Medulla oblongata (tissue), 1 donor: ENCODE data around the gene HSPB9.

Source experiments
- DNase-seq: peaks from one replicate; pipeline ENCODE4 v3.0.0-alpha.2; 2015; ENCODE audit errors: extremely low spot score

Gene HSPB9, protein sequence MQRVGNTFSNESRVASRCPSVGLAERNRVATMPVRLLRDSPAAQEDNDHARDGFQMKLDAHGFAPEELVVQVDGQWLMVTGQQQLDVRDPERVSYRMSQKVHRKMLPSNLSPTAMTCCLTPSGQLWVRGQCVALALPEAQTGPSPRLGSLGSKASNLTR

DNA sequence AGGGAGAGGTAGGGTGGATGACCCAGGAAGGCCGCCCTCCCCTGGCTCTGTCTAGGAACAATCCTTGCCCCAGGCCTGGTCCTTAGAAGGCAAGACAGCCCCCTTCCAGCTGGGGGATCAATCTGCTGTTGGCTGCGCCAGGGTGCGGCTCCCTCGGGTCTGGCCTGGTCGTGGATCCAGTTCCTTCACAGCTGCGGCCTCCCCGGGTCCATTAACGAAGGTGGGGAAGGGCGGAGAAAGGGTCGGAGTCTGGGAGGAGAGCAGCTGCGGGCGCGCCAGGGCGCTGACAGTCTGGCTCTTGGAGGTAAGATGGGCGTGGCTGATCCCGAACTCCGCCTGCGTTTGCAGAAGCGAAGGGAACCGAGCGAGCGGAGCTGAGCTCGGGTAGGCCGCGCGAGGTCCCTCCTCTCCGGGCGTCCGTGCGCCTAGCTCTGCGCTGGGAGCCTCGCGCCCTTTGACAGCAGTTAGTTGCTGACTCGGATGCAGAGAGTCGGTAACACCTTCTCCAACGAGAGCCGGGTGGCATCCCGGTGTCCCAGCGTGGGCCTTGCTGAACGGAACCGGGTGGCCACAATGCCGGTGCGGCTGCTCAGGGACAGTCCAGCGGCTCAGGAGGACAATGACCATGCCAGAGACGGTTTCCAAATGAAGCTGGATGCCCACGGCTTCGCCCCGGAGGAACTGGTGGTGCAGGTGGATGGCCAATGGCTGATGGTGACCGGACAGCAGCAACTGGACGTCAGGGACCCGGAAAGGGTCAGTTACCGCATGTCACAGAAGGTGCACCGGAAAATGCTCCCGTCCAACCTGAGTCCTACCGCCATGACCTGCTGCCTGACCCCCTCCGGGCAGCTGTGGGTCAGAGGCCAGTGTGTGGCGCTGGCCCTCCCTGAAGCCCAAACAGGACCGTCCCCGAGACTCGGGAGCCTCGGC lies at the start of gene HSPB9:
TSS of gene HSPB9 (plus strand) at position 434 of the 933 bp plus-strand sequence. CDS start at position 481, 47 bp downstream.
- DNase-seq: no peak

DNA sequence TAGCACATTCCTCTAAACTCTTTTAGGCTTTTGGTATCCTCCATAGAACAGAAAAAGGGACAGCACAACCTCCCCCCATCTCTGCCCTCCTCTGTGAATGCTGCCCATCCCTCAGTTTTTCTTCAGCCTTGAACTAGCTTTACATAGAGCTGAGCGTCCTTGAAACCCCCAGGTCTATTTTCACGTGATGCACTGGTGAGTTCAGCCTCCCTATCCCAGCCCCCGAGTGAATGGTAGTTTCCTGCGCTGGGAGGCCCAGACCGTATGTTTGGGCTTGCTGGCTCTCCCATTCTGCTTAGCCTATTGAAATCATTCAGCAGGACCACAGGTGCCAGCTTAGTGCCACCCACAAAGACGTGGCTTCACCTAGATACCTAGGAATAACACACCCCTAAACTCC lies 46.8 kb upstream of the HSPB9 start:
- no peak for DNase-seq

DNA sequence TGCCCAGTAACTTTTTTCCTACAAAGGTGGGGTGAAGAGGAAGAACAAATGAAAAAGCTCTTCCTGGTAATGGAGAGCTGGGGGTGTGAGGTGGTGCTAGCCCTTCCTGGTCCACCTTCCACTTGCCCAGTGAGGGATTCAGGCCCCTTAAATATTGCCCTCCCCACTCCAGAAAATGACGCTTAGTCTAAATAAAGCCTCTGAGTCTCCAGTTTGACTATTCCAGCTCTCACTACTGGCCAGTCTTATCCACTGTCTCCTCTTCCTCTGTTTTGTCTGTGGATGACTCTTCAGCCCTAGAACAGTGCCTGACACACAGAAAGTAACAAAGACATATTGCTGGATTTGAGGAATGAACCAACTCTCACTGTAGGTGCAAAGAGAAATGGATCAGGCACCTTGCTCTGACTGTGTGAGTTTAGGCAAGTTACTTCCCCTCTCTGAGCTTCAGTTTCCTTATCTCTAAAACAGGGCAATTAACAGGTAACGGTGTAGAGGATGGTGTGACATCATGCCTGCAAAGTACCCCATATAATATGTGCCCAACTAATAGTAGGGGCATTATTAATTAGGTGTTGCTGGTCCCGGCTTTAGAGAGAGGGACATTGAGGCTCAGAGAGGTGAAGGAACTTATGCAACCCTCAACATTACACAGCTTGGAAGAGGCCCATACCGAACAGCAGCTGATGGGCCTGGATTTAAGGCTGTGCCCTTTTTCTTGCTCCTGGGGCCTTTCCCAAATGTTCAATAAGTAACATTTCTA lies 45.6 kb upstream of the HSPB9 start:
- DNase-seq: no peak

DNA sequence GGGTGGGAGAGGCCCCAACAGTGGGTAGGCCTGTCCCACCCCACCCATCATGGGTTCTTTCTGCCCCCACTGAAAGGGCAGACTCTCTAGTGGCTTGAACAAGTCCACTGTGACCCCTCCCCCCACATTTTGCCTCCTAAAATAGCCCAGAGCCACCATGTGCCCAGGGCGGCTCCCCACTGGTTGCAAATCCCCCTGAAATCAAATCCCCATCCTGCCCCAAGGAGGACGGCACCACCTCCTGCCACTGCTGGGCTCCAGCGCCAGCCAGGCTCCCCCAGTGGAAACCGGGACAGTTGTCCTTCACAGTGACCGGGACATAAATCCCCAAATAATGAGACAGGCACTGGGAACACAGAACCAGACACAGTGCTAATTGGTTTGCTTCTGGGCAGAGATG lies 44.8 kb upstream of the HSPB9 start:
- DNase-seq: no peak

DNA sequence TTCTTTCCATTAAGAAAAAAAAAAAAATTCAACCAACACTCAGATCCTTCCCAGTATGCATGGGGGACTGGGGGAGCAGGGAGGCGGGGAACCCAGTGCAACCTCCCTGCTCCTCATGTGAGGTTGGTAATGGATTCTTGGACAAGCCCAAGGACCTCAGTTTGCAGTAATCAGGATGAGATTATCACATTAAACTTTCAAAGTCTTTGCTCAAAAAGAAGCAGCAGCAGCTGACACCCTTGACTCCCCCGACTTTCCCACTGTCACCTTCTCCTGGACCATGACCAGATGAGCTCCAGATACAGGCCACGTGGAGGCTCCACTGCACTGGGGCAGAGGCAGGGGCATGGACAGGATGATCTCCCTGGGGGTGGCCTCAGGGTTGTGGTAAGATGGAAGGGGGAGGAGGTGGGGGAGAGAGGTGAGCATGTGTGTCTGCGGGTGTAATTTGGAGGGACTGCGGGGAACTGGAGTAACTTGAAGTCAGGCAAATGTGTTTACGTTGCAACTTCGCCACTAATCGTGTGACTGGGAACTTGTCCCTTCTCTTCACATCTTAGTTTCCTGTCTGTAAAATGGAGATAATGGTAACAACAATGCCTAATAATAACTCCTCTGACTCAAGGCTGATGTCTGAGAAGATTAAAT lies 44.1 kb upstream of the HSPB9 start:
- DNase-seq: no peak

DNA sequence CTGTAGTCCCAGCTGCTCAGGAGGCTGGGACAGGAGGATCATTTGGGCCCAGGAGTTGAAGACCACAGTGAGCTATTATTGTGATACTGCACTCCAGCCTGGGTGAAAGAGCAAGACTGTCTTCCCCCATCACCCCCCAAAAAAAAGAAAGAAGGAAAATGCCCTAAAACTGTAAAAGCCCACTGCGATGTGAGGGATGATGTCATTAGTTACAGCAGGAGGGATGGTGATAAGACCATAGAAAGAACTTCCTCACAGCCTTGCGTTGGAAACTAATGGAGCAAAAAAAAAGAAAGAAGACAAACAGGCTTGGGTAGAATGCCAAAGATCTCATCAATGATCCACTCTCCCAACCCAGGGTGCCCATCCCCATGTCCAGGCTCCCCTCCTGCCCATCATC lies 43.1 kb upstream of the HSPB9 start:
- no peak for DNase-seq

DNA sequence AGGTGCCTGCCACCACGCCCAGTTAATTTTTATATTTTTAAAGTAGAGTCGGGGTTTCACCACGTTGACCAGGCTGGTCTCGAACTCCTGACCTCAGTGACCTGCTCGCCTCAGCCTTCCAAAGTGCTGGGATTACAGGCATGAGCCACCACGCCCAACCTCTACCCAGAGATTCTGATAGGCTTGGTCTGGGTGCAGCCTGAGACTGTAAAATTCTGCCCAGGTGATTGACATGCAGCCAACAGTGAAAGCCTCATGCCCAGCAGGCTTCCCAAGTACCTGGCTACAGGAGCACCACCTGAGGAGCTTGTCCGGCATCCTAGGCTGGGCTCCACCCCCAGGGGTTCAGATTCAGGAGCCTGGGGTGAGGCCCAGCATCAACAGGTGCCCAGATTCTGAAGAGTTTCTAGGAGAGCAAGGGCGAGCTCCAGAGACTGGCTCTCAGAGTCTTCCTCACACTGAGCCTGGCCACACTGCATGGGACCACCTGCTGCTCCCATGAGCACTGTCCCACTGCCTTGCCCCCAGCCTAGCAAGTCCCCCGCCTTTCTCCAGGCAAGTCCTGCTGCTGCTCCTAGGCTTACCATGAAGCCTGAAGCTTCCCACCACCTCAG lies 41.0 kb upstream of the HSPB9 start:
- no peak for DNase-seq

DNA sequence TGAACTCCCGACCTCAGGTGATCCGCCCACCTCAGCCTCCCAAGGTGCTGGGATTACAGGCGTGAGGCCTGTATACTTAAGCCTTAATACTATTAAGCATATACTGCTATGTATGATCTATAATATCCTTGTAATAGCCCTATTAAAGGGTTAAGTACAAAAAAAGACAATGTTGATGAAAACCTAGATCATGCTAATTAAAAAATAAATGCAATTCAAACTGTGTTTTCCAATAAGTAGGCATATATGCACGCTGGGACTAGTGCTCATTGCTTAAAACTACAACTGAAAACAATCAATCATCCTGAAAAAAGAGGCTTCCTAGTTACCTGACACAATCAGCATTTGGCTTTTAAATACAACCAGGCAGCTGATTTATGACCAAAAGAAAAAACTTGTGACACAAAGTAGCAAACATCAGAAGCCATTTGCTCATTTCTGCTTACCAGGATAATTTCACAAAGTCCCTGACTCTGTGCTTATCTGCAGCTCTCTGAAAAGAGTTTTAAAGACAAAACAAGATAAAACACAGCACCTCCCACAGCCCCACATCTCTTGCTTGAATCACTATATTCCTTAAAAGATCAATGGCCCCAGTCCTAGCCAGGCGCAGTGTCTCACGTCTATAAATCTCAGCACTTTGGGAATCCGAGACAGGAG lies 35.4 kb upstream of the HSPB9 start:
- DNase-seq: no peak

DNA sequence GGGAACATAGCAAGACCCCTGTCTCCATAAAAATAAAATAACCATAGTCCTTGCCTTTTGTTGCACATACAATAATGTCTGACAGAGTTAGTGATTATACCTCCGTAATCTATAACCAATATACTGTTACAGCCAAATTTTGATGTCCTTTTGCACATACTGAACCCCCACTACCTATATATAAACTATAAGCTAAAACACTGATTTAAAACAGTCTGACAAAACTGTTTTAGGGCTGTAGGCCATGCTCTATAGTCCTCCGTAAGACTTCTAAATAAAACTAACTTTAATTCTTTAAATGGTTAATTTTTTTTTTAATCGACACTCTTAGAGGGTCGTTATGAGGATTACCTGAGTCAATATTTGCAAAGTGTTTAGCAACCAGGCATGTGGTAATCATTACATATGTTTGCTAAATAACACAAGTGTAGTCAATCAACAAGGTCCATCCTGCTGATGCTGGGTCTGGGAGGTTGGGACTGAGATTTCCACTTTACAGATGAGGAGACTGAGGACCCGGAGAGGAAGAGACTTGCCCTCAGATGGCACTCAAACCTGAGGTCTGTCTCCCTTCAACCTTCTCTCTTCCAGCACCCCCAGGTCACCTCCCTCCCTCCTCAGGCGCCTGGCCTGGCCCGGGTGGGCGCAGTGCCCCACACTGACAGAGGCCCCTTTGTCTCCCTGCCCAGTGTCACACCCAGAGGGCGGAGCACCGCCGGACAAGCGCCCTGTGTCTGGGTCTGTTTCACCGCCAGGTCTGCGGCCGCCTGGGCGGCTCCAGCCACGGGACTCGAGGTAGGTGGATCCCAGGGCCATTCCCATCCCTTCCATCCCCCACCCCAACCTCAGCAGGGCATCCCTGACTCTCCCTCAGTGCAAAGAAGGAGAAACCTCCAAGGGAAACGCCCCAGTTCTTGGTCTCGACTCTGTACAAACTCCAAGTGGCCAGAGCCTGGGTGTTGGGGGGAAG lies 34.6 kb upstream of the HSPB9 start:
- DNase-seq: peak; percentile 56

DNA sequence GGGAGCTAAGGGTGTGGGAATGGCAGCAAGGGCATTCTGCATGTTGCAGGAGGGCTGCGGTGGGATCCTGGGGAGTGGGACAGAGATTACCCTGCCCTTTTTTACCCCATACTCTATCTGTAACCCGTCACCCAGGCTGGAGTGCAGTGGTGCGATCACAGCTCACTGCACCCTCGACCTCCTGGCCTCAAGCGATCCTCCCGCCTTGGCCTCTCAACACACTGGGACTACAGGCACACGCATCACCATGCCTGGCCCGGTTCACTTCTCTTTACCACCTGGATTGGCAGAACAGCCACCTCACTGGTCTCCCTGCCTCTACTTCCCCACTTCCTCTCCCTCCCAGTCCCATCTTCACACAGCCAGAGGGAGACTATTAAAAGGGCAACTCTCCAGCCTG lies 33.9 kb upstream of the HSPB9 start:
- DNase-seq: no peak

DNA sequence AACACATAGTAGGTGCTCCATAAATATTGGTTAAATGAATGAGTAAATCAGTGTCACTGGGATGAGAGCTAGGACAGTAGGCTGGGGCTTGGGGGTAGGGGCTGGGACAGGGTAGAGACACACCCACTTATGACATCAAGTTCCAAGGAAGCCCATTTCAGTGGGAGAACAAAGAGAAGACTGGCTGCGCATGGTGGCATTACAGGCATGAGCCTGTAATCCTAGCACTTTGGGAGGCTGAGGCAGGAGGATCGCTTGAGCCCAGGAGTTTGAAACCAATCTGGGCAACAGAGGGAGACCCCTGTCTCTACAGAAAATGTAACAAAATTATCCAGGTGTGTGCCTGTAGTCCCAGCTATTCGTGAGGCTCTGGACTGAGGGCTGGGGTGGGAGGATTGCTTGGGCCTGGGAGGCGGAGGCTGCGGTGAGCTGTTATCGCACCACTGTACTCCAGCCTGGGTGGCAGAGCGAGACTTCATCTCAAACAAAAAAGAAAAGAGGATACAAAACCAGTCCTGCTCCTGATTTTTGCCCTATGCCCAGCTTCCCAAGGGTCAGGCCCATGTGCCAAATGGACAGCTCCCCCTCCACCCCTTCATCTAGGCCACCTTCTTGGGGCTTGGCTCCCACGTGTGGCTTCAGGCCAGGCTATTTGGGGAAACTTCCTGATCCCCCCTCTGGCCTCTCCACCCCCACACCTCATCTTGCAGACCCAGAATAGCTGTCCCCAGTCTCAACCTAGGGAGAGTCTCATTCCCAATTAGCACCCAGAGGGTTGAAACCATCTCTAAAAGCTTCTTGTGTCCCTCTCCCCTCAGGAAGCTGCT lies 31.4 kb upstream of the HSPB9 start:
- no peak for DNase-seq

DNA sequence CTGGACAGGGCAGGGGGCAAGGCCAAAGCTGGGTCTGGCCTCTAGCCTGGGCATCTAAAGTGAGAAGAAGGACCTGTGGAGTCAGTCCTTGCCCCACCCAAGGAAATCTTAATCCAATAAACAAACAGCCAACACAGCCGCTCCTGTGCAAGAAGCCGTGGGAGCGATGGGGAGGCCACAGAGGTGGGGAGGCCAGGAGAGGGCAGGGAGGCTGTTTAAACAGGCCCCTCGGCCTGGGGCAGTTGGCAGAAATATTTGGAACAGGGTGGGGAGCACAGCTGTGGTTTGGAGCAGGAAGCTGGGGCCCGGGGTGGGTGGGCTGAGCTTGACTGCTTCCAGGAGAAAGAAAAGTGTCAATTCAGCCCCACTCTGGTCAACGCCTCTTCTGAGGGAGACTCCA lies 29.7 kb upstream of the HSPB9 start:
- DNase-seq: no peak

DNA sequence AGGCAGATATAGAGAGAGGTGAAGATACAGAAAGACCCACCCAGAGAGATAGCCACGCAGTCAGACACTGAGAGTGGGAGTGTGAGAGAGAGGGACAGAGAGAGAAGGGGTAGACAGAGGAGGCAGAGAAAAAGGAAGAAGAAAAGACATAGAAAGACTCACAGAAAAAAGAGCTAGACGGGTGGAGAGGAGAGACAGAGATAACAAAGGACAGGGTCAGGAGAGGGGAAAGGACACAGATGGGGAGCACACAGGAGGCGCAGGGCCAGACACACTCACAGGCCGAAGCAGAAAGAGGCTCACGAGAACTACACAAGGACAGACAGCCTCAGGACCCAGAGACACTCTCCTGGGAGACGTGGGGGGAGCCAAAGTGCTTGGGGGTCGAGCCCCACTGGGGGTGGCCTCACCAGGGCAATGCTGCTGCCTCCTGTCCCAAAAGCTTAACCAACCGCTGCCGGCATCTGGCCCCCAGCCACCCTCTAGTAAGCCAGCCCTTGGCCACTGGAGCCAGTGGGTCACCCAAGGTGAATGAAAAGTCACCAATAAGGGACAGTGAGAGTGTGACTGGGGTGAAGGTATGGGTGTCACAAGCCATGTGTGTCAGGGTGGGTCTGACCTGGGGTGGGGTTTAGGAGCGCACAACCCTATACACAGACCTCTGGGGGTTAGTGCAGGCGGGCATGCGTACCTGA lies 28.1 kb upstream of the HSPB9 start:
- no peak for DNase-seq

DNA sequence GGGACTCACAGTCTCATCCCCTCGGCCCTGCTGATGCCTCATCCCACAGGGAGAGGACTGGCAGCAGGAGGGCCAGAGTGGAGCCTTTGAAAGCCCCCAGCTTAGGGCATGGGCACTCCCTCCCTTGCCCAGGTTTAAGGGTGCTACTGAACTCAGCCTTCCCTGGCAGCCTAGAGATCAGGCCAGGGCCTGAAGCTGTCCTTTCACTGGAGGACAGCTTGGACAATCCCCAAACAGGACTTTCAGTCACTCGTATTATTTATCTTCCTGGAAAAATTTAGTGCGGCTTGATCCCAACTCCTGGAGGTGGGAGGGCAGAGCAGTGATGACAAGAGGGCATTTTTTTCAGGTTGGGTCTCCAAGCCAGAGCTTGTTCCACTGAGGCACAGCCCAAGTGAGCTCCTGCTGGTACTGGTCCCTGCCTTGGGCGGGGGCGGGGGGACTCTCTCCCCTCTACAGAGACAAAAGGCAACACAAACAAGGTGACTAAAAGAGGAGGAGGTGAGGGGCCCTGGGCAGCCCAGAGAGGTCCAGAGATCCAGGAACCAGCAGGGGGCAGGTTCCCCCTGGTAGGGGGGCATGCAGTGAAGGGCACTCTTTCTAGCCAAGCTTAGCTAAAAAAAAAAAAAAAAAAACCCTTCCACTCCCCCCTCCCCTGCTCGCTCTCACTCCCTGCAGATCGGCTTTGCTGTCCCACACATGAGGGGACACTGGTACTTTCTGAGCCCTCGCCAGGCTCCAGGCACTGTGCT lies 26.1 kb upstream of the HSPB9 start:
- DNase-seq: no peak

DNA sequence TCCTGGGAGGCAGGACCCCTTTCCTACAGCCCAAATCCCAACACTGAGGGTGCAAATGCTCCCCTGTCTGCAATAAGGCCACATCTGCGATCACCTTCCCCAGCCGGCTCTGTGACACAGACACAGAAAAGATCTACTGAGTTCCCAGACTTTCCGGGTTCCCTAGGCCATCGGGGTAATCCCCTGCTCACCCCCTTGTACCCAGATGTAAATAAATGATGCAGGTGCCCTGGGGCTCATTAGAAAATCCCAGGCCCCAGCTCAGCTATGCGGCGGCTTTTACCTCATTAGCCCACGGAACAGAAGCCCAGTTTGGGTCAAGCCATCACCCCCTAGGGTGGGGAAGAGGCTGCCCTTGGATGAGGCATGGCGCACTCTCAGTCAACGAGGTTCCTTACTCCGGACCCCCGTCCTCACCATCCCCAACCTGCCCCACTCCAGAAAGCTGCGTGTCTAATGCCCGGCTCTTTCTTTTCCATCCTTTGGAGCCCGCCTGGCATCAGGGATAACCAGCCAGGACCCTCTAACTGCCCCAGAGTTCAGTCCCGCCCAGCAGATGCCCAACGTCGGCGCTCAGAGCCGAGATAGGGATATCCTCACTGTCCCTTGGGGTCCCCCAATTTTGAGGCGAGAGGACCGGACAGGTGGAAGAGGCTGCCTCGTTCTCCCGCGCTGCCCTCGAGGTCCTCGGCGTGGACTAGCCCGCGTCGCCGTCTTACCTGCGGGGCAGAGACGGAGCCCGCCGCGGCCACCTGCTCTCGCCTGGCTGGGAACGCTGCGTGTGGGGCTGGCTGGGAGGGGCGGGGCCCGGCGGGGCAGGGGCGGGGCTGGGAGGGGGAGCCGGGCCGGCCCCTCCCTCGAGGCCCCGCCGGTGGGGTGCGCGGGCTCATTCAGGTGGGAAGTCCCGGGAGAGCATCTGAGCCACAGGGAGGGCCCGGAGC lies 24.6 kb upstream of the HSPB9 start, which contains the start of gene ZNF385C:
TSS of gene ZNF385C (minus strand) at position 783 of the 941 bp plus-strand sequence. CDS start 35,417 bp downstream, outside the sequence.
- no peak for DNase-seq

DNA sequence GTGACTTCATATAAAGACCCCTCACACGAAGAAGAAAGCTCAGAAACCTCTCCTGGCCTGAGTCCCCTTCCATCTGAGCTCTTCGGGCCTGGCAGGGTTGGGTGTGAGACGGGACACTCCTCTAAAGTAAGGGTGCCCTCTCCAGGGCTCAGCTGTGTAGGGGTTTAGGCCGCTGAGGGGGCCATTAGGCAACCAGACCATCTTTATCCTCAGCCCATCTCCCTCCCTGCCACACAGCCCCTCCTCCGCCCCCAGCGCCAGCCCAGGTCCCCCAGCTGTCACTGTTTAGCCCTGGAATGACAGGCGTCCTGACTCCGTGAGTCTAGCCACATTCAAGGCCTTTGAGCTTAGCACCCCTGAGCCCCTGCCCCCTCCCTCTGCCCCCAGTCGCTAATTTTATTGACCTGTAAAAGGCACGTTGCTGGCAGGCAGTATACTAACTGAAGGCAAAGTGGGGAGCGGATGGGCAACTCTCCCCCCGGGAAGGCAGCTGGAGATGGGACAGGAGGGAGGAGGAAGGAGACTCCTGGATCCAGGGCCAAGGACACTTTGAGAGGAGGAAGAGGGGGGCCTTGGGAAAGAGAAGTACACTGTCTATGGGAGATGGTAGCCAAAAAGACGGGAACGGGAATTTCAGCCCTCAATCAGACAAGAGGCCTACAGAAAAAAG lies 23.7 kb upstream of the HSPB9 start:
- DNase-seq: no peak
